KMS-11 (cell line): Measurements from ENCODE around the gene RASSF10.

Experiments
- H2AFZ ChIP-seq: fragments of 200-600 bp; sonication (generic); 2 replicates; pipeline ENCODE4 v1.6.1; 2016; ENCODE audit warnings: antibody characterized with exemption, mixed run types, low read depth
- H3K27ac ChIP-seq: fragments of 200-600 bp; sonication (generic); 2 replicates; pipeline ENCODE4 v1.6.1; 2016; ENCODE audit warnings: mild to moderate bottlenecking, mixed run types
- H3K27me3 ChIP-seq: fragments of 200-600 bp; sonication (generic); 2 replicates; pipeline ENCODE4 v1.6.1; 2017; ENCODE audit warnings: mild to moderate bottlenecking, low read depth, mixed run types, moderate library complexity; ENCODE audit not compliant: insufficient read depth
- H3K36me3 ChIP-seq: fragments of 200-600 bp; sonication (generic); 2 replicates; pipeline ENCODE4 v1.6.1; 2017; ENCODE audit warnings: mild to moderate bottlenecking, mixed run types; ENCODE audit not compliant: insufficient read depth
- H3K4me1 ChIP-seq: fragments of 200-600 bp; sonication (generic); 2 replicates; pipeline ENCODE4 v1.6.1; 2016; ENCODE audit warnings: mild to moderate bottlenecking, low read depth, mixed run types; ENCODE audit not compliant: poor library complexity, severe bottlenecking
- H3K4me2 ChIP-seq: fragments of 200-600 bp; sonication (generic); 2 replicates; pipeline ENCODE4 v1.7.0; 2016; ENCODE audit warnings: mild to moderate bottlenecking, mixed run types
- H3K4me3 ChIP-seq: fragments of 200-600 bp; sonication (generic); IDR thresholded peaks from 2 replicates; pipeline ENCODE4 v1.6.1; 2017; ENCODE audit warnings: low read depth, low read length, mixed read lengths; ENCODE audit not compliant: insufficient read depth
- H3K79me2 ChIP-seq: fragments of 200-600 bp; sonication (generic); 2 replicates; pipeline ENCODE4 v1.6.1; 2016; ENCODE audit warnings: low read depth, mixed run types; ENCODE audit not compliant: insufficient read depth
- H3K9ac ChIP-seq: fragments of 200-600 bp; sonication (generic); 2 replicates; pipeline ENCODE4 v1.6.1; 2016; ENCODE audit warnings: mild to moderate bottlenecking, mixed run types
- H4K20me1 ChIP-seq: fragments of 200-600 bp; sonication (generic); 2 replicates; pipeline ENCODE4 v1.6.1; 2016; ENCODE audit warnings: mild to moderate bottlenecking, mixed run types; ENCODE audit not compliant: insufficient read depth
- TF ChIP-seq, protein P1 (sequence below): fragments of 200-600 bp; sonication (generic); conservative IDR thresholded peaks from 2 replicates; pipeline ENCODE4 v1.6.1; 2017; ENCODE audit warnings: low read depth, mild to moderate bottlenecking, antibody characterized with exemption, low read length, moderate library complexity, mixed read lengths

RASSF10 gene

GRCh38 chr11:13033760-13034533 lies 24.8 kb downstream of the RASSF10 start:
- Histone ChIP-seq H3K9ac (no peak overlapping the region), H3K4me3 (no peak overlapping the region), H3K4me2 (no peak overlapping the region), H3K27me3 (no peaks in the 10 kb centered on the region), H4K20me1 (no peaks in the 10 kb centered on the region), H3K4me1 (no peaks in the 10 kb centered on the region), H2AFZ (no peak overlapping the region), H3K79me2 (no peaks in the 10 kb centered on the region), H3K36me3 (no peaks in the 10 kb centered on the region), H3K27ac (no peak overlapping the region)
- TF ChIP-seq, protein P1, sequence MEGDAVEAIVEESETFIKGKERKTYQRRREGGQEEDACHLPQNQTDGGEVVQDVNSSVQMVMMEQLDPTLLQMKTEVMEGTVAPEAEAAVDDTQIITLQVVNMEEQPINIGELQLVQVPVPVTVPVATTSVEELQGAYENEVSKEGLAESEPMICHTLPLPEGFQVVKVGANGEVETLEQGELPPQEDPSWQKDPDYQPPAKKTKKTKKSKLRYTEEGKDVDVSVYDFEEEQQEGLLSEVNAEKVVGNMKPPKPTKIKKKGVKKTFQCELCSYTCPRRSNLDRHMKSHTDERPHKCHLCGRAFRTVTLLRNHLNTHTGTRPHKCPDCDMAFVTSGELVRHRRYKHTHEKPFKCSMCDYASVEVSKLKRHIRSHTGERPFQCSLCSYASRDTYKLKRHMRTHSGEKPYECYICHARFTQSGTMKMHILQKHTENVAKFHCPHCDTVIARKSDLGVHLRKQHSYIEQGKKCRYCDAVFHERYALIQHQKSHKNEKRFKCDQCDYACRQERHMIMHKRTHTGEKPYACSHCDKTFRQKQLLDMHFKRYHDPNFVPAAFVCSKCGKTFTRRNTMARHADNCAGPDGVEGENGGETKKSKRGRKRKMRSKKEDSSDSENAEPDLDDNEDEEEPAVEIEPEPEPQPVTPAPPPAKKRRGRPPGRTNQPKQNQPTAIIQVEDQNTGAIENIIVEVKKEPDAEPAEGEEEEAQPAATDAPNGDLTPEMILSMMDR, result no peak

DNA sequence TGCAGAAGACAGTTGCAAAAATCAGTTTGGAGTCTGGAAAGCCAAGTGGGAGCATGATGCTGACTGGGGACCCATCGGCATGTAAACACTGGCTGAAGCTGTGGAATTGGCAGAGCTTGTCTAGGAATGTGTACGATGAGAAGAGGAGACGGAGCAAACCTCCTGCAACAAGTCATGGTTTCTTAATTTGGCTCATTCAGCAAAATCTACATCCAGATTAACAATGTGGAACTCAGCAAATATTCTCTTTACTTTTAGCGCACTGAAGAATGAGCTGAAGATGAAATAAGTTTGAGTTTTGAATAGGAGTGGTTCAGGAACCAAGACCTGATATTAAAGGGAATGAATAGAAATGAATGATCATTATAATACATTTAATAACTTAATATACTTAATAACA lies 26.6 kb downstream of the RASSF10 start:
- Histone ChIP-seq H3K79me2 (no peaks in the 10 kb centered on the region), H3K36me3 (no peaks in the 10 kb centered on the region), H3K9ac (no peak overlapping the region), H2AFZ (no peak overlapping the region), H3K4me3 (no peak overlapping the region), H3K27me3 (no peaks in the 10 kb centered on the region), H4K20me1 (no peaks in the 10 kb centered on the region), H3K27ac (no peak overlapping the region), H3K4me2 (no peak overlapping the region), H3K4me1 (no peaks in the 10 kb centered on the region)
- TF ChIP-seq, protein P1, result no peak

DNA sequence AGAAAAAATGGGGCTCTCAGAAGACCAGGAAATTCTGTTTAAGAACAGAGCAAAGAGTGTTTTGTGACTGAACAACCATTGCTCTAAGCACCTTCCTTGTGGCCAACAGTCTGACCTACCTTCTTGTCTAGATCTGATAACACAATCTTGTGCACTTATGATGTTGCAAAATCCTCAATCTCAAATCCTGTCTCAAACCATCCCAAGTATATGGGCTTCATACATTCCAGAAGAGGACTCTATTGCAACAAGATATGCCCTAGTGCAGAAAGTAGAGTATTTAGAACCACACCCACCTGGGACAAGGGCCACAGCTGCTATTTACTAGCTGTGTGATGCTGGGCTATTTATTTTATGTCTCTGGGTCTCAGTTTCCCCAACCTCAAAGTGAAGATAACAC lies 27.1 kb downstream of the RASSF10 start:
- Histone ChIP-seq H2AFZ (no peak overlapping the region), H3K4me2 (no peak overlapping the region), H3K27ac (no peak overlapping the region), H3K9ac (no peak overlapping the region), H3K4me3 (no peak overlapping the region), H3K4me1 (no peaks in the 10 kb centered on the region), H4K20me1 (no peaks in the 10 kb centered on the region), H3K79me2 (no peaks in the 10 kb centered on the region), H3K27me3 (no peaks in the 10 kb centered on the region), H3K36me3 (no peaks in the 10 kb centered on the region)
- TF ChIP-seq, protein P1, result no peak

DNA sequence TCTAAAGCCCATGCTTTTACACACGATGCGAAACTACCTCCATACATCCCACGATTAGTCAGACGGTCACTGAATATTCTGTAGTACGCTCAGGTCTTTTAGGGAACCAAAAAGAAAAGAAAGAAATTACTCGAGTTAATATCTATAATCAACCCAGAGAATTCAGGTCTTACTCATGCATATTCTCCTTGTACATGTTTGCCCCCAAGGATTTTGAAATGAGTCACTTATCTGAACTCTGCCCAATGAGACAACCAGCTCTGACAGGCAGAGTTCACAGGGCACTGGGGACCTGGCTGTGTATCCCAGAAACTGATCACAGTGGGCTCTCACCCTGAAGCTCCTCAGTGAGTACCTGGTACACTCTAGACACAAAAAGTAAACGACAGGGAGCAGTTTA lies 29.2 kb downstream of the RASSF10 start:
- H3K79me2 ChIP-seq, result no peaks in the 10 kb centered on the region
- H2AFZ ChIP-seq, result no peak overlapping the region
- H3K4me1 ChIP-seq, result no peaks in the 10 kb centered on the region
- H3K27ac ChIP-seq, result no peak overlapping the region
- no peaks in the 10 kb centered on the region for H3K36me3 ChIP-seq
- no peaks in the 10 kb centered on the region for H4K20me1 ChIP-seq
- no peaks in the 10 kb centered on the region for H3K27me3 ChIP-seq
- TF ChIP-seq, protein P1, result no peak
- H3K9ac ChIP-seq, result no peak overlapping the region
- H3K4me3 ChIP-seq, result no peak overlapping the region
- no peak overlapping the region for H3K4me2 ChIP-seq
